SHP77 treated with DMSO at 0.1 percent for 48 hours (cell line): ENCODE data around the gene VTI1B.
A peak's percentile ranks its signal among the peaks of the same experiment; 100 is the strongest.
"Not testable (repeated sequence)": the region's sequence is repeated elsewhere in the genome, so short reads cannot be mapped to it uniquely, and the experiment has no call there.

Experiments
- DNase-seq: peaks from one replicate; lab custom pipeline; 2025; lab: John Stamatoyannopoulos, UW

Gene VTI1B

GRCh38 chr14:67674480-67675218 is at the start of gene VTI1B:
TSS of gene VTI1B (minus strand) at chr14:67674632. CDS start at chr14:67674489, 143 bp downstream.
- DNase-seq: peak; percentile 68

- DNase-seq: no peak
These were observed 47.9 kb upstream of the VTI1B start for GRCh38 chr14:67722293-67722692.

- DNase-seq: no peak
These were observed 47.4 kb upstream of the VTI1B start for GRCh38 chr14:67721875-67722274.

- DNase-seq: no peak
These were observed 45.4 kb upstream of the VTI1B start for GRCh38 chr14:67719866-67720265.

GRCh38 chr14:67719385-67719784 is 45.0 kb upstream of the VTI1B start:
- DNase-seq: not testable (repeated sequence)

- DNase-seq: no peak
These were observed 43.8 kb upstream of the VTI1B start for GRCh38 chr14:67718265-67718664.

GRCh38 chr14:67717048-67717447 is 42.6 kb upstream of the VTI1B start:
- DNase-seq: no peak

GRCh38 chr14:67710209-67710608 is 35.8 kb upstream of the VTI1B start:
- DNase-seq: no peak

- DNase-seq: not testable (repeated sequence)
These were observed 35.4 kb upstream of the VTI1B start for GRCh38 chr14:67709796-67710195.

GRCh38 chr14:67709346-67709745 is 34.9 kb upstream of the VTI1B start:
- not testable (repeated sequence) for DNase-seq

- DNase-seq: no peak
These were observed 30.8 kb upstream of the VTI1B start for GRCh38 chr14:67705211-67705610.

- peak; percentile 49 for DNase-seq
These were observed 30.2 kb upstream of the VTI1B start for GRCh38 chr14:67704484-67705089.

- no peak for DNase-seq
These were observed 29.6 kb upstream of the VTI1B start for GRCh38 chr14:67703997-67704396.

GRCh38 chr14:67701492-67701891 is 27.1 kb upstream of the VTI1B start, which contains the start of gene RDH12:
TSS of gene RDH12 (plus strand) at chr14:67701886. CDS start at chr14:67722643, 20,757 bp downstream.
- not testable (repeated sequence) for DNase-seq

GRCh38 chr14:67698179-67698578 is 23.7 kb upstream of the VTI1B start:
- no peak for DNase-seq

GRCh38 chr14:67697006-67697405 is 22.6 kb upstream of the VTI1B start:
- no peak for DNase-seq

- DNase-seq: peak; percentile 84
These were observed 21.0 kb upstream of the VTI1B start, which contains the start of gene RDH11 for GRCh38 chr14:67695394-67695949. TSS of gene RDH11 (minus strand) at chr14:67695764. CDS start at chr14:67695703, 61 bp downstream.

GRCh38 chr14:67694791-67695393 is 20.5 kb upstream of the VTI1B start:
- peak; percentile 78 for DNase-seq

- DNase-seq: no peak
These were observed 15.6 kb upstream of the VTI1B start for GRCh38 chr14:67690011-67690410.

GRCh38 chr14:67683842-67684241 is 9.4 kb upstream of the VTI1B start:
- no peak for DNase-seq

GRCh38 chr14:67680941-67681340 is 6.5 kb upstream of the VTI1B start:
- no peak for DNase-seq

- no peak for DNase-seq
These were observed 5.7 kb upstream of the VTI1B start for GRCh38 chr14:67680121-67680602.
